AG09319 (cell line): ENCODE data around the gene VN1R5.
"Not testable (repeated sequence)": the region's sequence is repeated elsewhere in the genome, so short reads cannot be mapped to it uniquely, and the experiment has no call there.

Experiments used
- DNase-seq: peaks from one replicate; pipeline ENCODE4 v3.0.0-alpha.2; 2010; ENCODE audit warnings: low read depth; ENCODE audit errors: extremely low read depth
- TF ChIP-seq, protein P1 (sequence below): IDR thresholded peaks from 2 replicates; pipeline ENCODE4 v1.5.1; 2011; ENCODE audit warnings: low read depth, mild to moderate bottlenecking, inconsistent platforms, low read length, moderate library complexity

The VN1R5 gene

DNA sequence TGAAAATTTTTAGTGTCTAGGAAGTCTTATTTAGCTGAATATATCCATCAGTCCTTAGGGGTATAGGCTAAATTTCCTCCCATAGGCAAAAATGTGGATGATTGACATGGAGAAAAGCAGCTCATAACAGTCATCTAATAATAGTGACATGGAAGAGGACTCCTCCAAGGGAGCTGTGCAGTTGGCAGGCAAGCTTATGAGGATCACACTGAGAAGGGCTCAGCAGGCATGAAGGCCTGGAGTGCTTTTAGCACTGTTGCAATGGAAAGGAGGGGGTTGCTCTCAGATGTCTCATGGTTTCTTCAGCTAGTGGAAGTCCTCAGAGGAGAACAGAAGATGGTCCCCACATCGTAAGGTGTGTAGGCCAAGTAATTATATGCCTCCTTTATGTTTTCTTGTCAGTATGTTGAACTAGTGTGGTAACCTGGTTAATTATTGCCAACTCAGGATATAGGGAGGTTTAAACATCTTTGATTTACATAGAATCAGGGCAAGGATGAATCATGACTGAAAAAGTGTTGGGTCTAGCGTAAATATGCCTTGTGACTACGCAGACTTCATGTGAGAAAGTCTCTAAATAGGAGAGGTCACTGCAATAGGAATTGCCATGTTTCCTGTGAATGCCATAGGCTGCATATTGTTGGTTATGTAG, 18.9 kb downstream of the VN1R5 start:
- TF ChIP-seq, protein P1, sequence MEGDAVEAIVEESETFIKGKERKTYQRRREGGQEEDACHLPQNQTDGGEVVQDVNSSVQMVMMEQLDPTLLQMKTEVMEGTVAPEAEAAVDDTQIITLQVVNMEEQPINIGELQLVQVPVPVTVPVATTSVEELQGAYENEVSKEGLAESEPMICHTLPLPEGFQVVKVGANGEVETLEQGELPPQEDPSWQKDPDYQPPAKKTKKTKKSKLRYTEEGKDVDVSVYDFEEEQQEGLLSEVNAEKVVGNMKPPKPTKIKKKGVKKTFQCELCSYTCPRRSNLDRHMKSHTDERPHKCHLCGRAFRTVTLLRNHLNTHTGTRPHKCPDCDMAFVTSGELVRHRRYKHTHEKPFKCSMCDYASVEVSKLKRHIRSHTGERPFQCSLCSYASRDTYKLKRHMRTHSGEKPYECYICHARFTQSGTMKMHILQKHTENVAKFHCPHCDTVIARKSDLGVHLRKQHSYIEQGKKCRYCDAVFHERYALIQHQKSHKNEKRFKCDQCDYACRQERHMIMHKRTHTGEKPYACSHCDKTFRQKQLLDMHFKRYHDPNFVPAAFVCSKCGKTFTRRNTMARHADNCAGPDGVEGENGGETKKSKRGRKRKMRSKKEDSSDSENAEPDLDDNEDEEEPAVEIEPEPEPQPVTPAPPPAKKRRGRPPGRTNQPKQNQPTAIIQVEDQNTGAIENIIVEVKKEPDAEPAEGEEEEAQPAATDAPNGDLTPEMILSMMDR: no peak
- no peak for DNase-seq

DNA sequence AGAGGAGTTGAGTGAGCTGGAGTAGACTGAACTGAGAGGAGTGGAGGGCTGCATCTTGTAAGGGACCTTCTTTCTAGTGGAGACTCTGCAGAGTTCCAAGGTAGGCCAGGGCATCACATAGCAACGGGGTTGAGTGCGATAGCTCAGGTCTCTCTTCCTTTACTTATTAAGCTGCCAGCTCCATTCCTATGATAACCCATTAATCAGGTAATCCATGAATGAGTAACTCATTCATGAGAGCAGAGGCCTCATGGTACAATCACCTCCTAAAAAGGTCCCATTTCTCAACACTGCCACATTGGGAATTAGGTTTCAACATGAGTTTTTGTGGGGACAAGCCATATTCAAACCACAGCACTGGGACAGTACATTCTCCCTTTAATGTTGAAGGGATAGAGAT, 21.3 kb downstream of the VN1R5 start:
- no peak for DNase-seq
- TF ChIP-seq, protein P1: no peak

DNA sequence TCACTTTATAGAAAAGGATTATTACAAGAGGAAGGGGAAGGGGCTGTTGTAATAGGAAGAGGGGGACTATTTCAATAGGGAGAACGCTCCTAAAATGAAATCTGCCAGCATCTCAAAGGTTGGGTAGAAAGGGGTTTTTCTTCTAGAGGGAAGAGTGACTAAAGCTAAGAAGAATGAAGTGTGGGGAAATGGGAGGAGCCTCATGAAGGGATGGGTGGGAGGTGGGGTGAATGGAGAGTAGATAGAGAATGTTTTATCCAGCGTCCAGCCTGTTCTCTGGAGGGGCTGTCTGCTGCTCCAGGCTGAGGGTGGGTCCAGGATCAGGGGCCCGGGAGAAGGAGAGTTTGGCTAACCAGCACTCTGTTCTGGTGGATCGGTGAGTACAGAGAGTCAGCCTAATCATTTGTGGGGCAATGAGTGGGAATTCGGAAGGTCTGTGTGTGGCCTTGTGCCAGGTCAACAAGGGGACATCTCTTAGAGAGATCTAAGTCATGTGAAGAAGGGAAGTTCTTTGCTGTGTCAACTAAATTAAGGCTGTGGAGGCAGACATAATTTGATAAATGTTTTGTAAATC, 25.2 kb downstream of the VN1R5 start:
- no peak for DNase-seq
- TF ChIP-seq, protein P1: no peak

DNA sequence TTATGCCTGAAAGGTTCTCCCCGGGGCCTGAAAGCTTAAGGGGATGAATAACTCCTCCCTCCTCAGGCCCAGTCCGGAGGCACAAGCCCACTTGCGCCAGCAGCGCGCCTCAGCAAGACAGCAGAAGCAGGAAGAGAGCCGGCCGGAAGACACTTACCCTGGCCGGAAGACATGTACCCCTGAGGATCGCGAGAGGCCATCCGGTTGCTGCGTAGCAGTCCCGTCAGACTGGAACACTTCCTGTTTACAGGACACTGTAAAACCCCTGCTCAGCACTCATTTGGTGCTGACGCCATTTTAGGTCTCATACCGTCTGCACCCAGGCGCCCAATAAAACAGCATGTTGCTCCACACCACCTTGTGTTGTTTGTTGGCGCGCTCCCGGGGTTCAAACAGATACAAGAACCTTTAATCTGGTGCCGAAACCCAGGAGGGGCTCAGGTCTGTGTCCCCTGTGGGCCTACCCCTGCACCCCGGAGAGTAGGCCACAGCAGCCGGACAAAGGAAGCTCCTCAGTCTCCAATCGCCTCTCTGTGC, 30.3 kb downstream of the VN1R5 start:
- no peak for DNase-seq
- TF ChIP-seq, protein P1: no peak

DNA sequence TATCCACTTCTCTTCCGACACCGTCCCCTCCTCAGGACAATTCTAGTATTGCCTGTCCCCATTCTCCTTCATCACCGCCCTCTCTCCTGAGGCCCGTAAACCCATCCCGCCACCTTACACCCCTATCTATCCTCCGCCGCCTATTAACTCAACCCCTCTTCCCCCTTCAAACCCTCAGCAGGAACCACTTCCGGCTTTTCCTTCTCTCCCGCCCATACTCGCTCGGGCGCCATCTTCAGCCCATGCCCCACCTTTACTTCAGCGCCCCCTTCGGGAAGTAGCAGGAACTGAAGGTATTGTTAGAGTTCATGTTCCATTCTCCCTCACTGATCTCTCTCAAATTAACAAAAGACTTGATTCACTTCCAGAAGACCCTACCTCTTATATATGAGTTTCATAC, 31.6 kb downstream of the VN1R5 start:
- no peak for DNase-seq
- TF ChIP-seq, protein P1: no peak

DNA sequence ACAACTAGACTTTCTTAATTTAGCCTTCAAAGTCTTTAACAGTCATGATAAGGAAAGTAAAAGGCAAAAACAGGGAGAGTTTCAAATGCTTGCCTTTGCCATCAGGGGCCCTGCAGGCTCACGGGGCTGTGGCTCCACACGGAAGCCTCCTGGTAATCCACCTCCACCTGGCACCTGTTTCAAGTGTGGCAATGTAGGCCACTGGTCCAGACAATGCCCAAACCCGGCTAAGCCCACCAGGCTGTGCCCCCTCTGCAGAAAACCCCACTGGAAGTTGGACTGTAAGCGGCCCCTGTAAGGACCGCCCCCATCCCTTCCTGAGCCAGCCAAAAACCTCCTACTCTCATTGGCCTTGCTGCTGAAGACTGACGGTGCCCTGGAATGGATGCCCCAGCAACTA, 32.5 kb downstream of the VN1R5 start:
- TF ChIP-seq, protein P1: no peak
- no peak for DNase-seq

DNA sequence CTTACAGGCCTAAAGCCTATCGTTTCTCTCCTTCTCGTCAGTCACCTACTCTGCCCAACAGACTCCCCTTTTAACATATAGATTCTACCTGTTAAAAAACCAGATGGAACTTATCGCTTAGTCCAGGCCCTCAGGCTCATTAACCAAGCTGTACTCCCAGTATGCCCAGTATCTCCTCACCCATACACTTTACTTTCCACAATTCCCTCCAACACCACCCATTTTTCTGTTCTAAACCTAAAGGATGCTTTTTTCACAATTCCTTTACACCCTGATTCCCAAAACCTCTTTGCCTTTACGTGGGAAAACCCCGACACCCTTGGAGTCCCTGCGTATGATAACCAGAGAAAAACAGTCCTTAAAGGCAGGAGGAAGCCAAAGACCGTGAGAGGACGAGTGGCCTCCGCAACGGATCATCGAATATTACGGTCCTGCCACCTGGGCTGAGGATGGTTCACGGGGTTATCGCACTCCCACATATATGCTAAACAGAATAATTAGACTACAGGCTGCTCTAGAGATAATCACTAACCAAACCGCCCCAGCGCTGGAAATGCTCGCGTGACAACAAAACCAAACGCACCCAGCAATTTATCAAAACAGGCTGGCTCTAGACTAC, 33.5 kb downstream of the VN1R5 start:
- DNase-seq: not testable (repeated sequence)
